HG03135 (cell line): ENCODE measurements around the gene CNRIP1.
"Not testable (repeated sequence)": the region's sequence is repeated elsewhere in the genome, so short reads cannot be mapped to it uniquely, and the experiment has no call there.

Experiments used
- ATAC-seq: cut with Tn5 transposase; IDR thresholded peaks from one replicate; pipeline ENCODE4 v1.9.1; 2021; ENCODE audit warnings: mild to moderate bottlenecking, moderate library complexity; ENCODE audit not compliant: unreplicated experiment

Gene CNRIP1, protein sequence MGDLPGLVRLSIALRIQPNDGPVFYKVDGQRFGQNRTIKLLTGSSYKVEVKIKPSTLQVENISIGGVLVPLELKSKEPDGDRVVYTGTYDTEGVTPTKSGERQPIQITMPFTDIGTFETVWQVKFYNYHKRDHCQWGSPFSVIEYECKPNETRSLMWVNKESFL

DNA sequence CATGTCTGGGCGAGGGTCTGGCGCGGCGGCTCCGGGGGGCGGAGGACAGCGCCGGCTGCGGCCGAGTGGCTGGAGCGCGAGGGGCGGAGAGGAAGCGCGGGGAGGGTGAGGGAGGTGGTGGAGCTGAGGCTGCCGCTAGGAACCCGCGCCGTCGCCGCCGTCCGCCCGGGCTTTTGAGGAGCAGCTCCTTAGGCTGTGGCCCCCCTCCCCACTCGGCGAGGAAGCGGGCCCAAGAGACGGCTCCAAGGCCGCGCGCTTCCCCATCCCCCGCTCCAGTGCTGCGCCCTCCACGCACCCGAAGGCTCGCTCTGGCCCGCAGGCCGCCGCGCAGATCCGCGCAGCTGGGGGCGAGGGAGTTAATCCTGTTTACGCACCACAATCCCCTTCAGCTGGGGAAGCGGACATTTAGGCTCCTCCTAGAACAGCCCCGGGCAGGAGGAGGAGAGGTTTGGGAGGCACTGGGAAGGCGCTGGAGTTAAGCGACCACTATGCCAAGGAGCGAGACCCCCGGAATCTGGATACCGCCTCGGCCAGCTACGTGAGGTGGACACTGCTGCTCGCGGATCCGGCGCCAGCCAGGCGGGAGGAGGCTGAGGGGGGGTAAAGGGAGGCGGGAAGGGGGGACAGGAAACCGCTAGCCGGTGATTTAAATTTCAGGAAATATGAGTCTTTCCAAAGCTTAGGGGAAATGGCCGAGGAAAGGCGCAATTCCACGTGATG is at the start of gene CNRIP1:
TSS of gene CNRIP1 (minus strand) at position 552 of the 720 bp plus-strand sequence. CDS start at position 3, 549 bp downstream.
- no peak for ATAC-seq

DNA sequence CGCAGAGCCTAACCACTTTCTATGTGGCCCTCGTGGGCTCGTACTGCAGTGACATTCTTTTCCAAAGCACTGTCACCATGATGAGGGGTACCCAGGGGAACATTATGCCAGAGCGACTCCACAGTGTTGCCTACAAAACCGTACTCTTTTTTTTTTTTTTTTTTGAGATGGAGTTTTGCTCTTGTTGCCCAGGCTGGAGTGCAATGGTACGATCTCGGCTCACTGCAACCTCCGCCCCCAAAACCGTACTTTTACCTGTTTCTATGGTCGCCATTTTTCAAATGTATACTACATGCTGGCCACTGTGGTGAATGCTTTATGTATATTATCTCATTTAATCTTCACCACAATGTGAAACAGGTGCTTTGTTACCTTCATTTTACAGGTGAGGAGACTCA is 49.6 kb upstream of the CNRIP1 start:
- ATAC-seq = no peak

DNA sequence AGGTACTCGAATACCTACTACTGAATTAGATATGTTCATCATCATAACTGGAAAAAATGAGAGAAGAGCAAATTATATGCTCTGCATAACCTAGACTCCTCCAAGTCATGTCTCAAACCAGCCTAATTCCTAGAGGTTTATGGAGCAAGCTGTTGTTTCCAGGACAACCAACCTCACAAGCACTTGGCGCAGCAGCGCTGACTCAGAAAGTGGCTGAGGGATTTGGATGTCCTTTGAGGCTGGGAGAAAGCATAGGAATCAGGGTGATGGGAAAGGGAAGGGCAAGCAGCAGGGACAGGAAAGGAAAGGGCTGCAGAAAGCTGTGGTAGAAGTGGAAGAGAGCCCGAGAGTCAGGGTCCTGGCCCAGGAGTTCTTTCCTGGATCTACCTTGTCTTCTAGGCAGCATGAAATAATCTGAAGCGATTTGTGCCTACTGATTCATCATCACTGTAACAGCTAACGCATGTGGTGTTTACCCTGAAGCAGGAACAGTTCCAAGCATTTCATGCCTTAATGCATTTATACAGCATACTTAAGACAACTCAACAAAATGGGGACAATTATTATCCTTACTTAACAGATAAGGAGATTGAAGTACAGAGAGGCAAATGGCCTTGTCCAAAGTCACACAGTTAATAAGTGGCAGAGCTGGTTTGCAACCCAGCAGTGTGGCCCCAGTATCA is 49.0 kb upstream of the CNRIP1 start:
- no peak for ATAC-seq

DNA sequence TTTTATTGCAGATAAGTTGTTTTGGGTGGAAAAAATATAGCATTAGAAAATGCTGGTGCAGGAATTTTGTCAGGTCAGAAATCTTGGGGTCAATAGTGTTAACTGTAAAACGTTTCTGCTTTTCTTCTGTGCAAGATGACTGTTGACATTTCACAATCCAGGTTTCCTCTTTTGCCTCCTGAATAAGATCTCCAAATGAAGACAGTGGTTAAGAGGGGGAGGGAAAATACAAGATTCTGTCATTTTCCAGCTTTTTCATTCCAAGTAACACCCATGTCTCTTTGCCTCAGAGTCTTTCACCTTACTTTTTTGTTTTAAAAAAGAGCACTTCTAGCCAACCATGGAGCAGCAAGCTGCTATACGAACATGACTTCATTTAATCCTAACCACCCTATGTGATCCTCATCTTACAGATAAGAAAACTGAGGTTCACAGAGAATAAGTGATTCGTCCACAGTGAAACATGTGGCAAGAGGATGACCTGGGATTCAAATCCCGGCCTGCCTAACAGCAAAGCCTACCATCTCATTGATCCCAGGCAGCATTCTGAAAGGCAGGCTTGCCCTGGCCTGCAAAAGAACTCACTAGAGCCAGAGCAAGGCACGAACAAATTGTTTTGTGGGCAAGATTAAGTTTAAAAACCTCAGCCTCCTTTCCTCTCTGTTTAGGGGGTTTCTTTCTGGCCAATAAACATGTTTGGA is 48.4 kb upstream of the CNRIP1 start:
- ATAC-seq = no peak

DNA sequence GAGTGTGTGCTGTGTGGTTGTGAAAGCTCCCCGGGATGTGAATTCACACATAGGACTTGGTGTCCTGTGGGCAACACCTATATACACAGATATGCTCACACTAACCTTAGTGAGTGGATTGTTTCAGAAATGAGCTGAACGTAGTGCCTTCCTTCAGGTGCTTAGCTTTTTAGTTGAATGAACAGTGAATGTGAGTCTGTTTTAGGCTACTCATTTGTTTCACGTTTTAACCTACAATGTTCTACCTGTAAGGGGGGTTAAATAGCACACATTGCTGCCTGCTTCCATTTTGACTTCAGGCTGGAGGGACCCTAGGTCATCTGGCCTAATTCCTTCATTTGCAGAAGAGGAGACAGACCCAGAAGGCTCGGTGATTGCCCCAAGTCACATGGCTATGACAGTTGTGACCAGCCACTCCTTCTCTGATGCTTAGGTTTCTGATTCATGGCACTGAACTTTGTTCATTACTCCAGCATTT is 46.4 kb upstream of the CNRIP1 start:
- ATAC-seq = no peak

DNA sequence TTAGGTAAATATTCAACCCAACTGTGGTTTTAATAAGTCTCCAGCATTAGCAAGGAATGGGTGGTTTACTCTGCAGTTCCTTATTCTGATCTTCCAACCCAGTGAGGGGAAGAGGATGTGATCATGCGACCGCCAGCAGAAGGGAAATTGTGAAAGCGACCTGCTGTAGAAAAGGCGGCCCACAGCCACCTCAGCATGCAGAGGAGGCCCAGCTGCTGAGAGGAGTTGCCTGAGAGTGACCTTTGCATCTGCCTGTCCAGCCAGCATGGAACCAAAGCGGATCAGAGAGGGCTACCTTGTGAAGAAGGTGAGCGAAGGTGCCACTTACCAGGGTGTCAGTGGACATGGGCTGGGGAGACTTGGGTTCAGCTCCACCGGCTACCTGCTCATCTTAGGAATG is 45.3 kb upstream of the CNRIP1 start, which contains the start of gene PLEK:
TSS of gene PLEK (plus strand) at position 196 of the 400 bp plus-strand sequence. CDS start at position 266, 70 bp downstream.
- peak; percentile 63 for ATAC-seq

DNA sequence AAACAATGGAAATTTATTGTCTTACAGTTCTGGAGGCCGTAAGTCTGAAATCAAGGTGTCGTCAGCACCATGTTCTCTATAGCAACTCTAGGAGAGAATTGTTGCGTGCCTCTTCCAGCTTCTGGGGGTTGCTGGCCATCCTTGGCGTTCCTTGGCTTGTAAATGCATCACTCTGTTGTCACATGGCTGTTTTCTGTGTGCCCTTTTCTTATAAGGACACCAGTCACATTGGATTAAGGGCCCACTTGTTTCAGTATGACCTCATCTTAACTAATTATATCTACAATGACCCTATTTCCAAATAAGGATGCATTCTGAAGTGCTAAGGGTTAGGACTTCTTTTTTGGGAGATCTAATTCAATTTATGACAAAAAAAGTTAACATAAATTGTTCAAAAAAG is 44.0 kb upstream of the CNRIP1 start:
- ATAC-seq = no peak

DNA sequence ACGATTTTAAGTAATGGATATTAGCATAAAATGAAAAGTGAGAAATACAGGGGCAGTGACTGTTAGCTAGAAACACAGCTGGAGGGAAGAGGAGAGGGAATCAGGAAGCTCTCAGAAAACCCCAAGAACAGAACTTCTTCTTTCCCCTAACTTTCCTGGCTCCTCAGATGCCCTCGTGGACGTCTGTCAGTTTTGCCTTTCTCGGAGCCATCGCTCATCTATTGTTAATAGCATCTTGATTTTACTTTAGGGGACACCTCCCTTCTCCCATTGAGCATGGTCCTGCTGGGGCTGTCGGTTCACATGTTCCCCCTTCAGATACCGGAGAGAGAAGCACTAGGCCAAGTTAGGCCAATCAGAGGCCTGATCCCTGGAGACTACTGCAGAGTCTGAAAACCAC is 43.0 kb upstream of the CNRIP1 start:
- ATAC-seq = no peak

DNA sequence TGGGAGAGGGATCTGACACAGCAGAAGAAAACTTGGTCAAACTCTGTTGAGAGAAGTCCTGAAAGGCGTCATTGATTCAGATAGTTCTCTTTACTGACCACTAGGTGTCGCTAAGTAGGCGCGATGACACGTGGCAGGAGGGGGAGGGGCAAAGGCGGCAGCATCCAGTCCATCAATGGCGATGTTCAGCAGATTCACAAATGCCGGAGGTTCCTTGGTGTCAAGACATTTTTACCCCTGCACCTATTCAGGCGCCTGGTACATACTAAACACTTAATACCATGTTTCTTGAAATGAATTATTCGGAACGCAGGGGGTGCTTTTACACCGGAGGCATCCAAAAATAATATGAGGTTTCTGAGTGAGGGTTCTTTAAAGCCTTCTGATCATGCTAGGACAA is 42.3 kb upstream of the CNRIP1 start:
- ATAC-seq = peak; percentile 47

DNA sequence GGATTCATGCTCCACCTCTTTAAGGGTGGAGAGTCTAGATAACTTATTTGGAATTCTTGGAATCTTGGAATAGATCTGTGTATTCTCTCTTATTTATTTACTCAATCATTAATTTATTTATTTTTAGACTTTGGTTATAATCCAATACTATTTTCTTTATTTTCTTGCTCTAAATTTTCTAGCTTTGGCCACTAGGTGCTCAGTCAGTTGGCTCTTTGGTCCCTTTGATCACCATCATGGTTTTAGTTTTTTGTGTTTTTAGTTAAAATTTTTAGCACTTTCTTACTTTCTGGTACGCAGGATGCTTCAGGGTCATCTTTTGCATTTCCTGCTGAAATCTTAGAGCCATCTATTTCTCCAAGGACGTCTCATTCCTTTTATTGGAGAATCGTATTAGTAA is 40.1 kb upstream of the CNRIP1 start:
- no peak for ATAC-seq

DNA sequence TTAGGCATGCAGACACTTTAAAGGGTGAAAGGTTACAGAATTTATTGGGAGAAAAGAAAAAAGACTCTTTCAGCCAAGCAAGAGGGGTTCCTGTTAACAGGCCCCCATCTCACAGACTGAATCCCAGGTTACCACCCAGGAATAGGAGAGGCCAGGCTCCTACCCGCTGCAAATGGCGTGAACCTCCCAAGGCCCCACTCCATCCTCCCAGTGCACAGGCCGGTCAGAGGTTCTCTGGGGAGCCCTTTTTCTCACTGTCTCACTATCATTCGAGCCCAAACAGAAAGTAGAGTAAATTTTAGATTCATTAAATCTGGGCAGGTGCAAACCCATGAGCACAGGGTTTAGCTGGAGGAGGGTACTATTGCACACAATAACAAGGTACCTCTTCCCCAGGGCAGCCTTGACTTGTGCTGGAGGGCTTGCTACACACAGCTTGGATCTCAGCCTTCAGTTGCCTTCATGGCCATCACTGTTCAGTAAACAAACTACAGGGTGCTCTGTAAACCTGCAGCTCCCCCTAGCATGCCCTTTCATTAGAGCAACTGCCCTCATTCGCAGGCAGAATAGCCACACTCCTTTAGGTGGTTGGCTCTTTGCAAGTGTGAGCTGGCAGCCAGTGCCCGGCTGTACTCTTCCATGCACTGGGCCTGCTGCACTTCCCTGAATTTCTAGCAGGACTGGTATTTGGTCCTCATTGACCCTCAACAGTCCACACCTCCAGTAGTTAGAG is 38.0 kb upstream of the CNRIP1 start:
- ATAC-seq = no peak

DNA sequence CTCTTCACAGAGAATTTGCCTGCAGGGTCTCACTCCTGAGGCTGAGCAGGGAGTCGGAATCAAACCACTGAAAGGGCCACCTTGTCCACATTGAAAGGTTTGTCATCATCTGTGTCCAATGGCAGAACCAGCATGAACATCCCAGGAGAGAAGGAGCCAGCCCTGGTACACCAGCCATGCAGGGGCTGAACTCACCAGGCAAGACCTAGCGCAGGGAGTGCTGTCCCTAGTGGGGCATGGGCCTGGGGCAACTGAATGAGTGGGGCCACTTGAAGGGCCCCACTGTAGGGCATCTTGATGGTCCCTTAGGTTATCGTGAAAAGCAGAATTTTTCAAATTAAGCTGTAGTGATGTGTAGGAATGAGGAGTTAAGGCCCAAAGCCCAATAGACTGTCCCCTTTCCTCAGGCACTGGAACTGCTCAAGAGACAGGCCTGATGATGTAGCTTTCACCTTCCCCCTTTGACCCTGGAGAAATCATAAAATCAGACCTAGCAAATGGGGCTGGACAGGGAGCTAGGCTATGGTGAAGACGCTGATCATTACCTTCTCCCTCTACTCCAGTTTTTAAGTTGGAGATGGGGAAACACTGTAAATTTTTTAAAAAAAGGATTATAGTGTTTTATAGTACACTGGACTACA is 37.0 kb upstream of the CNRIP1 start:
- ATAC-seq = no peak

DNA sequence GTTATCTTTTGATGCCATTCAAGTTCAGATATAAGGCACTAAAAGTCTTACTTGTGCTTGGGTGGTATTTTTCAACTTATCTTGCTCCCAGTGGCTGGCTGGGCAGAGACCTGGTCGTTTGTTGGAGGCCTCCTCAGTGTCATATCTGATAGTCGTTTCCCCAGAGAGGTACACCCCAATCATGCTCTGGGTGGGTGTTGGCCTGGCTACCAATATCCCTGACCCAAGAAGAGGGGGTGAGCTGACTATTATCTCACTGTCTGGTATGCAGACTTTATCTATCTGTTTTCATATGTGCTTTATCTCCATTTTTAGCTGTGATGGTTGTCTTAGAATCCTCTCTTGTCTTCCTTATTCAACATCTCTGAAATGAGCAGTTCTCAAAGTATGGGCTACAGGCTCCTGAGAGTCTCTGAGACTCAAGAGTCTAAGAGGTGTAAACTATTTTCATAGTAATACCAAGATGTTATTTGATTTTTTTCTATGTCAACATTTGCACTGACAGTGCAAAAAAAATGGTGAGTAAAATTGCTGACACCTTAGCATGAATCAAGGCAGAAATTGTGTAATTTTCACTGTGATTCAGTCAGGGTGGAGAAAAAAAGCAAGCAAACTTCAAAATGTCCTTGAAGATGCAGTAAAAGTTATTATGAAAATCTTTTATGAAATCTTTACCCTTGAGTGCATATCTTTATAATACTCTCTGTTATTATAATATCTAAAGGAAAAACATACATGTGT is 33.1 kb upstream of the CNRIP1 start:
- no peak for ATAC-seq

DNA sequence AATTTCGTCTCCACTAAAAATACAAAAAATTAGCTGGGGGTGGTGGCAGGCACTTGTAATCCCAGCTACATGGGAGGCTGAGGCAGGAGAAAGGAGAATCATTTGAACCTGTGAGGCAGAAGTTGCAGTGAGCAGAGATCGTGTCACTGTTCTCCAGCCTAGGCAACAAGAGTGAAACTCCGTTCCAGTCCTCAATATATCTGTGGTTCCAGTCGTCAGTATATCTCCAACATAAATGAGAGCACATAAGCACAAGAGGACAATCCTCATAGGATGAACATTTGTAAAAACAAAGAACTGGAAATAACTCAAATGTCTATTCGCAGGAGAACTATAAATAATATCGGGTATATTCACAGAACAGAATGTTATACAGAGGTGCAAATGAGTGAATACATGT is 32.2 kb upstream of the CNRIP1 start:
- no peak for ATAC-seq

DNA sequence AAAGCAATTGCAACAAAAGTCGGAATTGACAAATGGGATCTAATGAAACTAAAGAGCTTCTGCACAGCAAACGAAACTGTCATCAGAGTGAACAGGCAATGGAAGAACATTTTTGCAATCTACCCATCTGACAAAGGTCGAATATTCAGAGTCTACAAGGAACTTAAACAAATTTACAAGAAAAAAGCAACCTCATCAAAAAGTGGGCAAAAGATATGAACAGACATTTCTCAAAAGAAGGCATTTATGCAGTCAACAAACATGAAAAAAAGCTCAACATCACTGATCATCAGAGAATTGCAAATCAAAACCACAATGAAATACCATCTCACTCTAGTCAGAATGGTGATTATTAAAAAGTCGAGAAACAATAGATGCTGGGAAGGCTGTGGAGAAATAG is 29.3 kb upstream of the CNRIP1 start:
- not testable (repeated sequence) for ATAC-seq

DNA sequence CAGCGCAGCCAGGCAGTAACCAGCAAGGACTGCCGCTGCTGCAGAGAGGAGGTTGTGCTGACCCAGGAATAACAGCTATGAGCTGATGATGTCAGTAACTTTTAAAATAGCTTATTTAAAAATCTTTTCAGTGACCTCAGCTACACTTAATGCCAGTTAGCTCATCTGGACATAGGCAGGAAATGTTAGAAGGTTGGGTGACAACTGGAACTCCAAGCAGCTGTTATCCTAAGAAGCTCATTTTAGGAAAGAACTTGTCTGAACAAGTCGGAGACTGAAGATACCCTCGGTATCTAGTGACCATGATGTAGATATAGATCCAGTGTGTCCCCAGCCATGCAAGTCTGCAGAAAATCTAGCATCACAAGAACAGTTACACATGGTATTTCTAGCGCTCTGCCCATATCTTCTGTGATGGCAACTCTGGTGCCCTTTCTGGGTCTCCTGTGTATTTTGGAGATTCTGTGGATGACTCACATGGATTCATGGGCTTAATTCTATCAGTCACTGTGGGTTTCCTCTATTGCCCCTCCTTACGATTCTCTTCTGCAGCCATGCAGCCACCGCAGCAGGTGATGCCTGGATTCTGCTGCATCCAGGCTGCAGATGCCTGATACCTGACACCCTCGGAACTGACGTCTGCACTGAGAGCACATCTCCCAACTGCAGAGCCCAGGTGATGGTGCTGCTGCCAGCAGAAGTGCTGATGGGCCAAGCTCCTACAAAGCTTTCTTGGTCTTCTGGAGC is 25.6 kb upstream of the CNRIP1 start:
- no peak for ATAC-seq

DNA sequence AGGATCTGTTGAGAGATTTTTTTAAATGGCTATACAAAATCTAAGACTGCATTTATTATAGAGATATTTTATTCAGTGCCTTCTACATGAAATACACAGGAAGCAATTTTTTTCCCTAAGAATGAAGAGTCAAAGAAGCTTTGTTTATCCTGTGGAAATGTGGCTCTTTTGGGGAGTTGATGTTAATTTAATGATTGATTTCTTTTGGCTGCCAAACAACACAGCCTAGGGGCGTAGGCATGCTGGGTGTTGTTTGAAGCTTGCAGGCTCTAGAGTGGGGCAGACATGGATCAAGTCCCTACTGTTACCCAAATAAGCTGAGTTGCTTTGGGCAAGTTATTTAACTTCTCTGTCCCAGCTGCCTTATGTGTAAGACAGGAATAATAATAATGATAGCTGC is 24.3 kb upstream of the CNRIP1 start:
- no peak for ATAC-seq

DNA sequence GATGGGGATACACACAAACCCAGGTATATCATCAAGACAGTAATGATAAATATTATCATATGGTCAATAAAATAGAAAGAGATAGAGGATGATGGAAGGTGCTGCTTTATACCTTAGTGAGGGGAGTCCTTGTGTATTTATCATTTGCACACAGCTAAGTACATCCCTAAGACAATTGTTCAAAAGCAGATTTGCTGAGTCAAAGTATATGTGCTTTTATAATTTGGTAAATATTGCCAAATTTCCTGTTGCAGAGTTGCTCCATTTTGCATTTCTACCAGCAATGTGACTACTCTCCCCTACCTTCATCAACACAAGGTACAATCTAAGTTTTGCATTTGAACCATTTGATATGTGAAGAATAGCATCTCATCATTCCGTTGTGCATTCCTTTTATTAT is 22.7 kb upstream of the CNRIP1 start:
- ATAC-seq = no peak

DNA sequence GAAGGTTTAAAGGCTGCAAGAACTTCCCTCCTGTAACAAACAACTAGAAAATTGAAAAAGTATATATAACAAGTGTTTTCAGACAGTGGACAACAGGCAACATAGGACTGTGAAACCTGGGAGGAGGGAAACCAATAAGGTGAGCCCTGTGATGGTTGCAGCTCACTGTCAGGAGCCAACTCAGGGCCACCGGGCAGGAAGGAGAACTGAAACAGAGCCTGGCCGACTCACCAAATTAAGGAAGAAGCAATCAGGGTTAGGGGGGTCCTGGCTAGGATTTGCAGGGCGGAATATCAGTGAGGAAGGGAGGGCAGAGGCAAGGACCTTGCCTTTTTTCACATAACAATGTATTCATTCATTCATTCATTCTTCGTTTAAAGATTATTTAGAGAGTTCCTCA is 21.8 kb upstream of the CNRIP1 start:
- ATAC-seq = no peak
